ENCODE data around the gene RNGTT. TPM values are rescaled to one million over a fixed set of nuclear protein-coding genes. Genes with fewer than 3 reads are reported as not detected.

RNGTT gene
- total and polyA plus RNA-seq, 7 donors: 3.0 to 14.7 (median 10.0) TPM

- no peak for DNase-seq
- H3K4me1 ChIP-seq: no peaks in the 10 kb centered on the region
- peaks cover 0 to 10% (median 5%) of the 10 kb centered on the region in 4 donors for H3K9me3 ChIP-seq
- WGBS, 2 donors: 61 to 71% methylated on average over 5 of the region's 5 CpGs
- intact Hi-C loops (cut with DNase I): no loop called here
- H3K27ac ChIP-seq: no peak overlapping the region
- TF ChIP-seq POLR2AphosphoS5 (IDR thresholded peaks at IDR 0.05) (no peak), POLR2A (IDR thresholded peaks at IDR 0.05) (no peak), EP300 (IDR thresholded peaks at IDR 0.05) (no peak), CTCF (IDR thresholded peaks at IDR 0.05) (no peak)
- H3K36me3 ChIP-seq: no peaks in the 10 kb centered on the region
- H3K27me3 ChIP-seq: no peaks in the 10 kb centered on the region
- H3K4me3 ChIP-seq: no peak overlapping the region
These were observed 301.2 kb downstream of the RNGTT start for GRCh38 chr6:88662163-88662580.

- intact Hi-C loops (cut with DNase I): no loop called here
- Histone ChIP-seq H3K27me3 (no peaks in the 10 kb centered on the region), H3K36me3 (no peaks in the 10 kb centered on the region), H3K27ac (no peak overlapping the region), H3K4me1 (no peaks in the 10 kb centered on the region), H3K9me3 (peaks cover 0 to 11% (median 5%) of the 10 kb centered on the region in 4 donors), H3K4me3 (no peak overlapping the region)
- TF ChIP-seq CTCF (IDR thresholded peaks at IDR 0.05) (no peak), EP300 (IDR thresholded peaks at IDR 0.05) (no peak), POLR2AphosphoS5 (IDR thresholded peaks at IDR 0.05) (no peak), POLR2A (IDR thresholded peaks at IDR 0.05) (no peak)
- WGBS, 2 donors: 95 to 96% methylated on average over 6 of the region's 6 CpGs
- no peak for DNase-seq
These were observed 302.3 kb downstream of the RNGTT start for GRCh38 chr6:88661136-88661535.

GRCh38 chr6:88655586-88655985 lies 307.8 kb downstream of the RNGTT start:
- DNase-seq: no peak
- intact Hi-C loops (cut with DNase I): no loop called here
- TF ChIP-seq EP300 (IDR thresholded peaks at IDR 0.05) (no peak), CTCF (IDR thresholded peaks at IDR 0.05) (no peak), POLR2AphosphoS5 (IDR thresholded peaks at IDR 0.05) (no peak), POLR2A (IDR thresholded peaks at IDR 0.05) (no peak)
- Histone ChIP-seq H3K27ac (no peak overlapping the region), H3K9me3 (peaks cover 0 to 9% (median 0%) of the 10 kb centered on the region in 4 donors), H3K4me3 (no peak overlapping the region), H3K36me3 (no peaks in the 10 kb centered on the region), H3K4me1 (no peaks in the 10 kb centered on the region), H3K27me3 (no peaks in the 10 kb centered on the region)

GRCh38 chr6:88653936-88654335 lies 309.5 kb downstream of the RNGTT start:
- no peaks in the 10 kb centered on the region for H3K36me3 ChIP-seq
- peaks cover 0 to 4% (median 0%) of the 10 kb centered on the region in 4 donors for H3K9me3 ChIP-seq
- intact Hi-C loops (cut with DNase I): no loop called here
- H3K4me1 ChIP-seq: no peaks in the 10 kb centered on the region
- H3K27me3 ChIP-seq: no peaks in the 10 kb centered on the region
- TF ChIP-seq POLR2AphosphoS5 (IDR thresholded peaks at IDR 0.05): no peak
- no peak for TF ChIP-seq POLR2A (IDR thresholded peaks at IDR 0.05)
- no peak for TF ChIP-seq CTCF (IDR thresholded peaks at IDR 0.05)
- no peak for TF ChIP-seq EP300 (IDR thresholded peaks at IDR 0.05)
- H3K4me3 ChIP-seq: no peak overlapping the region
- 88 to 89% methylated on average over 4 of the region's 4 CpGs for WGBS, 2 donors
- no peak for DNase-seq
- H3K27ac ChIP-seq: no peak overlapping the region

- Histone ChIP-seq H3K4me3 (no peak overlapping the region), H3K27me3 (no peaks in the 10 kb centered on the region), H3K9me3 (no peaks in the 10 kb centered on the region), H3K27ac (no peak overlapping the region), H3K36me3 (no peaks in the 10 kb centered on the region), H3K4me1 (no peaks in the 10 kb centered on the region)
- TF ChIP-seq POLR2A (IDR thresholded peaks at IDR 0.05): no peak
- no peak for TF ChIP-seq EP300 (IDR thresholded peaks at IDR 0.05)
- no peak for TF ChIP-seq CTCF (IDR thresholded peaks at IDR 0.05)
- TF ChIP-seq POLR2AphosphoS5 (IDR thresholded peaks at IDR 0.05): no peak
- intact Hi-C loops (cut with DNase I): no loop called here
- no peak for DNase-seq
These were observed 312.0 kb downstream of the RNGTT start for GRCh38 chr6:88651400-88651799.
